Lung (tissue), 12 donors: ENCODE results near the gene TMPRSS2. TPM values are rescaled to one million over a fixed set of nuclear protein-coding genes. Genes with fewer than 3 reads are reported as not detected.

Experiments used
- ATAC-seq: fragments of 200-7000 bp; cut with Tn5 transposase; one replicate; pipeline ENCODE4 v1.9.1; 2020; ENCODE audit warnings: moderate number of reproducible peaks; ENCODE audit not compliant: insufficient read depth, low FRiP score
- DNase-seq, 3 donors: peaks; one replicate each; pipeline ENCODE4 v3.0.0-alpha.2; 2013 to 2017
- H3K27ac ChIP-seq, 2 donors: one replicate each; pipeline ENCODE4 v1.5.1; 2013; ENCODE audit warnings: mild to moderate bottlenecking in 2 of 2, moderate library complexity in 2 of 2, control low read depth in 1 of 2, inconsistent platforms in 1 of 2, low read depth in 1 of 2, low read length in 1 of 2
- H3K27me3 ChIP-seq, 3 donors: one replicate each; pipeline ENCODE4 v1.5.1; 2013; ENCODE audit warnings: low read length in 2 of 3; ENCODE audit not compliant: control insufficient read depth in 3 of 3, insufficient read depth in 3 of 3
- H3K36me3 ChIP-seq, 4 donors: one replicate each; pipeline ENCODE4 v1.5.1; 2013; ENCODE audit warnings: low read length in 4 of 4, mild to moderate bottlenecking in 1 of 4, moderate library complexity in 1 of 4; ENCODE audit not compliant: control insufficient read depth in 4 of 4, insufficient read depth in 4 of 4
- H3K4me1 ChIP-seq, 5 donors: one replicate each; pipeline ENCODE4 v1.5.1; 2013; ENCODE audit warnings: low read length in 5 of 5, mild to moderate bottlenecking in 2 of 5, moderate library complexity in 1 of 5; ENCODE audit not compliant: control insufficient read depth in 5 of 5, insufficient read depth in 5 of 5
- H3K4me3 ChIP-seq: one replicate; pipeline ENCODE4 v1.5.1; 2013; ENCODE audit warnings: mild to moderate bottlenecking, control low read depth, moderate library complexity
- H3K9ac ChIP-seq, 2 donors: one replicate each; pipeline ENCODE4 v1.5.1; 2013; ENCODE audit warnings: low read length in 2 of 2, control low read depth in 1 of 2; ENCODE audit not compliant: insufficient read depth in 1 of 2
- H3K9me3 ChIP-seq, 4 donors: one replicate each; pipeline ENCODE4 v1.5.1; 2013; ENCODE audit warnings: low read length in 3 of 4, mild to moderate bottlenecking in 1 of 4, moderate library complexity in 1 of 4; ENCODE audit not compliant: control insufficient read depth in 4 of 4, insufficient read depth in 3 of 4
- WGBS, 2 donors: extraction: QIAGEN DNeasy Blood & Tissue Kit; methylation state at CpG; one replicate each; pipeline ENCODE4 v1.1.7; 2013; 5-methylcytosine and 5-hydroxymethylcytosine counted together
- polyA plus RNA-seq, 2 donors: library from polyadenylated mRNA; stranded (reverse); fragments of 200-250 nt; gene quantifications; one replicate each; pipeline ENCODE4 v1.2.1, GENCODE V29; 2013
- total RNA-seq, 2 donors: library from RNA; depleted of rRNA in 1 of 2; stranded (reverse); fragments of >200 nt in 1 of 2; gene quantifications; one replicate each; pipeline ENCODE4 v1.2.1, GENCODE V29; 2014 to 2021
- TF ChIP-seq, protein P1 (sequence below): IDR thresholded peaks from 2 replicates; pipeline ENCODE4 v1.5.1; 2012; ENCODE audit warnings: mild to moderate bottlenecking; ENCODE audit errors: control extremely low read depth, extremely low read depth
- donor health status: control.
- donor health status: control.
- donor health status: Bipolar disorder and iron deficiency.
- donor health status: healthy.
- donor health status: DM: yes; HTN: yes; CAD: no.

Gene TMPRSS2
- total and polyA plus RNA-seq, 4 donors = 46.2 to 130 (median 72.2) TPM

- ATAC-seq (peak; percentile 23), DNase-seq (no peak)
- WGBS, 2 donors = 4% methylated on average over 25 to 28 of the region's 28 CpGs
- TF ChIP-seq, protein P1, sequence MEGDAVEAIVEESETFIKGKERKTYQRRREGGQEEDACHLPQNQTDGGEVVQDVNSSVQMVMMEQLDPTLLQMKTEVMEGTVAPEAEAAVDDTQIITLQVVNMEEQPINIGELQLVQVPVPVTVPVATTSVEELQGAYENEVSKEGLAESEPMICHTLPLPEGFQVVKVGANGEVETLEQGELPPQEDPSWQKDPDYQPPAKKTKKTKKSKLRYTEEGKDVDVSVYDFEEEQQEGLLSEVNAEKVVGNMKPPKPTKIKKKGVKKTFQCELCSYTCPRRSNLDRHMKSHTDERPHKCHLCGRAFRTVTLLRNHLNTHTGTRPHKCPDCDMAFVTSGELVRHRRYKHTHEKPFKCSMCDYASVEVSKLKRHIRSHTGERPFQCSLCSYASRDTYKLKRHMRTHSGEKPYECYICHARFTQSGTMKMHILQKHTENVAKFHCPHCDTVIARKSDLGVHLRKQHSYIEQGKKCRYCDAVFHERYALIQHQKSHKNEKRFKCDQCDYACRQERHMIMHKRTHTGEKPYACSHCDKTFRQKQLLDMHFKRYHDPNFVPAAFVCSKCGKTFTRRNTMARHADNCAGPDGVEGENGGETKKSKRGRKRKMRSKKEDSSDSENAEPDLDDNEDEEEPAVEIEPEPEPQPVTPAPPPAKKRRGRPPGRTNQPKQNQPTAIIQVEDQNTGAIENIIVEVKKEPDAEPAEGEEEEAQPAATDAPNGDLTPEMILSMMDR = no peak
- Histone ChIP-seq H3K9me3 (peaks cover 0 to 3% (median 0%) of the 10 kb centered on the region in 4 donors), H3K36me3 (no peaks in the 10 kb centered on the region), H3K4me1 (peaks cover 0 to 2% (median 0%) of the 10 kb centered on the region in 5 donors), H3K4me3 (no peak overlapping the region), H3K9ac (no peak overlapping the region), H3K27me3 (peaks cover 6 to 49% (median 42%) of the 10 kb centered on the region in 3 donors), H3K27ac (peak overlapping the region in 1 of 2 donors; percentile 85)
Measured at GRCh38 chr21:41508415-41509144, 622 bp upstream of the TMPRSS2 start.

- DNase-seq = no peak
- Histone ChIP-seq H3K4me3 (peak overlapping the region; percentile 67), H3K9ac (no peak overlapping the region), H3K27me3 (peaks cover 6 to 54% (median 42%) of the 10 kb centered on the region in 3 donors), H3K4me1 (peaks cover 0 to 2% (median 0%) of the 10 kb centered on the region in 5 donors), H3K9me3 (peaks cover 0 to 2% (median 0%) of the 10 kb centered on the region in 4 donors), H3K27ac (peak overlapping the region in 1 of 2 donors; percentile 93), H3K36me3 (no peaks in the 10 kb centered on the region)
- ATAC-seq = peak; percentile 25
- TF ChIP-seq, protein P1 = no peak
- WGBS, 2 donors = 3 to 5% methylated on average over 61 to 64 of the region's 64 CpGs
Measured at GRCh38 chr21:41506611-41507520, 1.1 kb downstream of the TMPRSS2 start.

- Histone ChIP-seq H3K36me3 (no peaks in the 10 kb centered on the region), H3K27me3 (peaks cover 6 to 57% (median 39%) of the 10 kb centered on the region in 3 donors), H3K9ac (no peak overlapping the region), H3K27ac (peak overlapping the region in 1 of 2 donors; percentile 93), H3K4me1 (peaks cover 0 to 2% (median 0%) of the 10 kb centered on the region in 5 donors), H3K4me3 (peak overlapping the region; percentile 67), H3K9me3 (peaks cover 0 to 2% (median 0%) of the 10 kb centered on the region in 4 donors)
- TF ChIP-seq, protein P1 = no peak
- WGBS, 2 donors = 49 to 55% methylated on average over 7 of the region's 7 CpGs
- DNase-seq (no peak), ATAC-seq (no peak)
Measured at GRCh38 chr21:41506005-41506594, 1.9 kb downstream of the TMPRSS2 start.
